ENCODE measurements around the gene KCTD16.

The KCTD16 gene

GRCh38 chr5:144473650-144474049 is 303.0 kb downstream of the KCTD16 start:
- H3K36me3 ChIP-seq (ENCODE audit: low read depth): no peaks in the 10 kb centered on the region
- DNase-seq (ENCODE audit: low spot score) (no peak), ATAC-seq (ENCODE audit: low read depth) (no peak)
- H3K4me1 ChIP-seq (ENCODE audit: insufficient read depth, poor library complexity, severe bottlenecking): no peaks in the 10 kb centered on the region
- no peaks in the 10 kb centered on the region for H3K9me3 ChIP-seq (ENCODE audit: severe bottlenecking)
- H3K27ac ChIP-seq (ENCODE audit: poor library complexity, severe bottlenecking): no peak overlapping the region
- peaks cover 6% of the 10 kb centered on the region for H3K27me3 ChIP-seq (ENCODE audit: insufficient read depth, poor library complexity, severe bottlenecking)
- H3K4me3 ChIP-seq (ENCODE audit: severe bottlenecking): no peak overlapping the region
- no peak for TF ChIP-seq CTCF (IDR thresholded peaks at IDR 0.05; ENCODE audit: poor library complexity, severe bottlenecking)

- H3K9me3 ChIP-seq (ENCODE audit: severe bottlenecking): no peaks in the 10 kb centered on the region
- no peaks in the 10 kb centered on the region for H3K4me1 ChIP-seq (ENCODE audit: insufficient read depth, poor library complexity, severe bottlenecking)
- no peak for TF ChIP-seq CTCF (IDR thresholded peaks at IDR 0.05; ENCODE audit: poor library complexity, severe bottlenecking)
- ATAC-seq (ENCODE audit: low read depth) (no peak), DNase-seq (ENCODE audit: low spot score) (no peak)
- H3K27ac ChIP-seq (ENCODE audit: poor library complexity, severe bottlenecking): no peak overlapping the region
- H3K4me3 ChIP-seq (ENCODE audit: severe bottlenecking): no peak overlapping the region
- no peaks in the 10 kb centered on the region for H3K27me3 ChIP-seq (ENCODE audit: insufficient read depth, poor library complexity, severe bottlenecking)
- H3K36me3 ChIP-seq (ENCODE audit: low read depth): no peaks in the 10 kb centered on the region
These were observed 307.9 kb downstream of the KCTD16 start for GRCh38 chr5:144478565-144478964.

GRCh38 chr5:144481861-144482260 is 311.2 kb downstream of the KCTD16 start:
- Histone ChIP-seq H3K27me3 (ENCODE audit: insufficient read depth, poor library complexity, severe bottlenecking) (no peaks in the 10 kb centered on the region), H3K4me1 (ENCODE audit: insufficient read depth, poor library complexity, severe bottlenecking) (no peaks in the 10 kb centered on the region), H3K4me3 (ENCODE audit: severe bottlenecking) (no peak overlapping the region), H3K9me3 (ENCODE audit: severe bottlenecking) (no peaks in the 10 kb centered on the region), H3K27ac (ENCODE audit: poor library complexity, severe bottlenecking) (no peak overlapping the region), H3K36me3 (ENCODE audit: low read depth) (no peaks in the 10 kb centered on the region)
- TF ChIP-seq CTCF (IDR thresholded peaks at IDR 0.05; ENCODE audit: poor library complexity, severe bottlenecking): no peak
- no peak for ATAC-seq (ENCODE audit: low read depth)
- DNase-seq (ENCODE audit: low spot score): no peak

- DNase-seq (ENCODE audit: low spot score): no peak
- Histone ChIP-seq H3K27me3 (ENCODE audit: insufficient read depth, poor library complexity, severe bottlenecking) (peaks cover under 1% of the 10 kb centered on the region), H3K9me3 (ENCODE audit: severe bottlenecking) (no peaks in the 10 kb centered on the region)
These were observed 313.6 kb downstream of the KCTD16 start for GRCh38 chr5:144484124-144484897.

More at GRCh38 chr5:144484124-144484897, 313.6 kb downstream of the KCTD16 start:
- TF ChIP-seq CTCF (IDR thresholded peaks at IDR 0.05; ENCODE audit: poor library complexity, severe bottlenecking): no peak
- Histone ChIP-seq H3K4me1 (ENCODE audit: insufficient read depth, poor library complexity, severe bottlenecking) (no peaks in the 10 kb centered on the region), H3K36me3 (ENCODE audit: low read depth) (no peaks in the 10 kb centered on the region), H3K4me3 (ENCODE audit: severe bottlenecking) (no peak overlapping the region), H3K27ac (ENCODE audit: poor library complexity, severe bottlenecking) (no peak overlapping the region)
- peak; percentile 73 for ATAC-seq (ENCODE audit: low read depth)

All from RWPE2 (cell line).